ENCODE data around the gene PXN.
"Not testable (repeated sequence)": the region's sequence is repeated elsewhere in the genome, so short reads cannot be mapped to it uniquely, and the experiment has no call there.

Gene PXN

DNA sequence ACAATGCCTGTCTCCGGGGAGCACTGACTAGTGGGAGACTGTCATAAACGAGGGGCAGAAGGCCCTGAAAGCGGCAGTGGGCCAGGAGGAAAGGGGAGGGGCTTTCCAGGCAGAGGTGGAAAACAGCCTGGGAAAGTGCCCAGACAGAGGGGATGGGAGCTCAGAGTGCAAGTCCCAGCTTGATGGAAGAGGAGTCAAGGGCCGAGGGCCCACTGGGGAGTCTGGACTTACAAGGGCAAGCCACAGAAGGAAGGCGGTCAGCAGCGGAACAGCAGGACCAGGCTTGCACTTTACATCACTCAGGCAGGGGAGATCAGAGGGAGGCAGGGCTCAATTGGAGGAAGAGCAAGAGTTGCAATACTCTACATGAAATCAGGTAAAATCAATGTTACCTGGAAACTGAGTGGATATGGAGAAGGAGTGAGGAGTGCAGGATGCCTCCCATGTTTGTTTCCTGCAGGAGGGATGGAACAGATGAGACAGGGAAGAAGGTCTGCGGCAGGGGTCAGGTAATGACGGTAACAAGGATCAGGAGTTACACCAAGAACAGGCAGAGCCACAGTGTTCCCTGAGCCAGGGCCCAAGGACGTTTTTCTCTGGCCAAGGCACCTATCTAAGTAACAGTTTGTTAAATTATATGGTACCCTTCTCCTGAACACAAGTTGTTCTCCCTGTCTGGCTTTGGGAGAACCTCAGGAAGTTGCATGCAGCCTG, 23.8 kb downstream of the PXN start:
- no peak for DNase-seq (ENCODE audit: low read depth)

GRCh38 chr12:120240495-120240833, 25.1 kb downstream of the PXN start:
- DNase-seq (ENCODE audit: low read depth): no peak

DNA sequence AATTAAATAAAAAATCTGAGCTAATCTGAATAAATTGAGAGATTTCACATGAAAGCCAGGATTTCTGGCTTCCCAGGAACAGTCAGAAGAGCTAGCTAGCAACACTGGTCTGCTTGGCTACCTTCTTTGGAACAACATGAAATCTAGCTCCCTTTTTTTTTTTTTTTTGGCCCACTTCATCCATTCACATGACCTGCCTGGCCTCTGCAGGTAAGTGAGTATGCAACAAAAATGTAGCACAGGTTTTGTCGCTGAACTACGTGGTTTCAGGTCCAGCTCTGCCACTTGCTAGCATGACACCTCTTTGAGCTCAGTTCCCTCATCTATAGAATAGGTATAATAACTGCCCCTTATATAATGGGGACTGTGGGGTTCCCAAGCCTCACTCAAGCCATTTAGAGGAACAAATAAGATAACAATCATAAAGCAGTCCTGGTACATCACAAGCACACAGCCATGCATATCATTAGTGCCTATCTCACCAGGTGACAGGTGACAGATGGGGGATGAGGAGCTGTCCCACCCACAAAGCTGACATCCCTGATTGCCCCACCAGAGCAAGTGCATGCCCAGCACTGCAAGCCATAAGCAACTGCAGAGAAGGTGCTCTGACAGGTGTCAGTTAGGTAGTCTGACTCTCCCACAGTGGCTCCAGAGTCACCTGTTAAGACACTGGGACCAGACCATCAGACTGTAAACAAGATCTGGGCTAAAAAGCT, 25.6 kb downstream of the PXN start:
- no peak for DNase-seq (ENCODE audit: low read depth)

DNA sequence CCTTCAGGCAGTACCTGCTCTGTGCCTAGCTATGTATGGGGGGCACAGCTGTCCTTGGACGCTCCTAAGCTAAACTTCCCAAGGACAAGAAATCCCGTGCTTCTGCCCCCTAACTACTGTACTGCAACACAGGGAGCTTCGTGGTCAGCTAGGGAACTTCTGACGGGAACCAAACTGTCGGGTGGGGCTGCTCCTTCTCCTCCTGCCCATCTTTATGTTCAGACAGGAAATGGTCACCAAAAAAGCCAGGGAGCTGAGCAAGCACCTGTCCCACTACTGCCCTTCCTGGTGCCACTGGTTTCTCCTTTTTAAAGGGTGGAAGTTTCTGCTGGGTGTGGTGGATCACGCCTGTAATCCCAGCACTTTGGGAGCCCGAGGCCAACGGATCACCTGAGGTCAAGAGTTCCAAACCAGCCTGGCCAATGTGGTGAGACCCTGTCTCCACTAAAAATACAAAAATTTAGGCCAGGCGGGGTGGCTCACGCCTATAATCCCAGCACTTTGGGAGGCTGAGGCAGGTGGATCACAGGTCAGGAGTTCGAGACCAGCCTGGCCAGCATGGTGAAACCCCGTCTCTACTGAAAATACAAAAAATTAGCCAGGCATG, 26.6 kb downstream of the PXN start:
- DNase-seq (ENCODE audit: low read depth): no peak

GRCh38 chr12:120238217-120238616, 27.3 kb downstream of the PXN start:
- DNase-seq (ENCODE audit: low read depth): no peak

GRCh38 chr12:120237360-120238171, 28.0 kb downstream of the PXN start:
- DNase-seq (ENCODE audit: low read depth): no peak

GRCh38 chr12:120236809-120237208, 28.7 kb downstream of the PXN start:
- DNase-seq (ENCODE audit: low read depth): not testable (repeated sequence)

- no peak for DNase-seq (ENCODE audit: low read depth)
Observed at GRCh38 chr12:120235369-120236323, 29.9 kb downstream of the PXN start.

DNA sequence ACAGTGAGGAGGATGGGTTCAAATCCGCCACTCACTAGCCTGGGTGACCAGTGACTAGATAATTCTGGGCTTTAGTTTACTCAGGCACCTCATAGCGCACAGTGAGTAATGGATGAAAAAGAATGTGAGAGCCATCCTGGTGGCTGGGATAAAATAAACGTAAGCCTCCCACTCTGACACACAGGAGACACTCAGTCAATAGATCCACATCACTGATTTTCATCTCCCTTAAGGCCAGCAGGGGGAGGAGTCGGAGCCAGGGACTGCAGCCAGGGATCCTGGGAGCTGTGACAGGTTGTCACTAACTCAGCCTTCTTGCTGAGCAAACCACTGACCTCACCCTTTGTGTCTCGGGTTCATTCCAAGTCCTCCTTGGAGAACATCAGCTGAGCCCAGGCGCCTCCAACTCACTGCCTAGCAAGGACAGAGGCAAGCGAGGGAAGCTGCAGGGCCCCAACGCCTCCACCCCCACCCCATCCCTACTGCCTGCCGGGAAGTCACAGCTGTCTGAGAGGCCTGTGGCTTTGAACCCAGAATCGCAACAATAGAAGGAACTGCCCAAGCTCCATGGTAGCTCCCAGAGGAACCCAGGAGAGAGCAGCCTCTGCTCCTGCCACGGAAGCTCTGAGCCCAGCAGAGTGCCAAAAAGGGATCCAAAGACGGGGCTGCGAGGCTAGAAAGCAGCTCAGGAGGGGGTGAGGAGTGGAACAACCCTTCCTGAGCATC, 30.7 kb downstream of the PXN start:
- DNase-seq (ENCODE audit: low read depth): no peak

DNA sequence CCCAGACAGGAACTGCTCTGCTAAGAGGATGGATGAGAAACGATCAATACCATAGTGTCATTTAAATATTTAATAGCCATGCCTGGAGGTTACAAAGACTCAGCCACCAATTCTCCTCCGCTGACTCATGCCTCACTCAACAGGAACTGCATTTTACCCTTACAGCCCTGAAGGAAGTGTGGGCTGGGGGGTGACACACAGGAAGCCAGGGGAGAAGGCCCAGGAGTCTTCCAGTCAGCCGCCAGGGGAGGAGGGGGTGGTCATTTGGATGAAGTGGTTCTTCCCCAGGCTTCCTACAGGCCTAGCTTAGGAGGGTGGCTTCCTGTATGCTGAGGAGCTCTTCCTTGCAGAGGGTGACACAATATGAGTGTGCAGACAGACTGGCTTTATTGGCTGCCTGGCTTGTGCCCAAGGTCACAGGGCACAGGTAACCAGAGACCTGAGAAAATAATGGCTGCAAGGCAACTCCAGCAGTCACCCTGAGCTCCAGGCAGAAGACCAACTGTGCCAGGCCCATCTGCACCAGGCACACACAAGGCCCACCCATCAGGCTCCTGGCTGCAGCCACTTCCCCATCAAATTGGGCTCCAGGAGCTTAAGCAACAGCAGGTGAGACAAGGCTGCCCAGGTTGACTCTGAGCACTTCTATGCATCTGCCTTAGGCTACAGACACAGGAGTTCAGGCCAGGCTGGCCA, 34.1 kb downstream of the PXN start:
- DNase-seq (ENCODE audit: low read depth): peak; percentile 46

DNA sequence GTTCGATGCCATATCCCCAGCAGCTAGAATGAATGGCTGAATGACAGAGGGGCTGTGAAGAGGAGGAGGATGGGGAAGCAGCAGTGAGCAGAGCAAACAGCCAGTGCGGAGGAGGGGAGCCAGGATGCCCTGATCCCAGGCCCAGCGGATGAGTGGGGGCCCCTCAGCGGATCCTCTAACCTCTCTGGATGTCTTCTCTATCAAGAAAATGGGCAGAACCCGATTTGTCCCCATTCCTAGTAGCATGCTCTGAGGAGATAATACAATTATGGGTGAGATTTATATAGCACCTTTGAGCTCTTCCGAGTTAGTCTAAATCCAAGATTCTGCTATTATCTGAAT, 34.6 kb downstream of the PXN start:
- DNase-seq (ENCODE audit: low read depth): no peak

DNA sequence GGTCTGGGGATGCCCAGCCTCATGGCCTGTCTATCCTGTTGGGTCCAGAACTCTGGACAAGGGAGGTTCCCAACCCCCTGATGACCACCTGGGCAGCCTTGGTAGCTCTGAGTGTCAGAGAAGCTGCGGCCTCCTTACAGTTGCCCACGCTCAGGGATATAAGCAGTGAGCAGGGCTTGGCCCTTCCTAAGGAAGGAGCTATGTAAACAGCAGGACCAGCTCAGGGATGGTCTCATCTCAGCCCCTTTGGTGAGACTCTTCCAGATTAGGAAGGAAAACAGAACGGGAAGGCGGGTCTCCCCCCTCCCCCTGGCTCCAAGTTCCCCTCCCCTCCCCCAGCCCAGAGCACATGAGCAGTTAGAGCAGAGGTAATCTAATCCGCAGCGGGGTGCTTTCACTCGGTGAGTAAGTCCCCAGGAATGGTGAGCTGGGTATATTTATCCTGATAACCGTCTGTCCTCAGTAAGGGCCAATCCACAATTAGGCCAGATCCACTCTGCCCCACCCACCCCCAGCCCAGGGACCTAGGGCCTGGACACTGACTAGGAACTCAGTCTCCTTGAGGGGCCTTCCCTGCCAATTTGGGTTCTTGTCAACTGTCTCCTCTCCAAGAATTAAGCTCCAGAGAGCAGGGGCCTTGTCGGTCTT, 35.1 kb downstream of the PXN start:
- no peak for DNase-seq (ENCODE audit: low read depth)

DNA sequence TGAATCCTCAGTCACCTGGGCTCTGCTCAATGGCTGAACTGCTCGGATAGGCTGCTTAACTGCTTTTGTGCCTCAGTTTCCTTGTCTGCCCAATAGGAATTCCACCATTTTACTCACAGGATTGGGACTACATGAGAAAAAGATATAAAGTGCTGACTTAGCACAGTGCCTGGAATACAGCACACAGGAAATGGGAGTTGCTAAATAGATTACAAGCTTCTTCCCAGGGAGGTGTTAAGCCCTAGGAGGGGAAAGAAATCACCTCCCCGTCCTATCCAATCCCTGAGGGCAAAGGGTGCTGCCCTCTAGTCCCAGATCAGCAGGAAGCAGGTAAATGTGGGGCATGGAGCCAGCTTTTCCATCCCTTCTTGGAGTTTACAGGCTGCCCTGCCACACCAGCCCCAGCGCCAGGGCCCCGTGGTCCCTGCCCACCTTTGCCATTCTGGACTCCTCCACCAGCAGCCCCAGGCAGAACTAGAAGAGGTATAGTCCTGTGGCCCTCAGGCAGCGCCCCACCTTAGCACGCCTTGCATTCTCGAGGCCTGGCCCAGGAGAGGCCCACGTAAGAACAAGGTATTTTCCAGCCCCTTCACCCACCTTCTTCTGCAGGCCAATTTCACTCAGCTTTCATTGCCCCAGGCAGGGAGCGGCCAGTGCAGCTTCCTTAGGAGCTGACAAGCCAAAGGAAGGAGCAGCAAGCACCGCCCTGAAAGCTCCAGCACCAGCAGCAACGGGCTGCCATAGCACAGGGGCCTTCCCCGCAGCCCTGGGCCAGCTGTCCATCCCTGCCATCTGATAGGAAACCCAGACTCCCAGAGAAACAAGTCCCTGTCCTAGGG, 35.8 kb downstream of the PXN start:
- DNase-seq (ENCODE audit: low read depth): no peak

DNA sequence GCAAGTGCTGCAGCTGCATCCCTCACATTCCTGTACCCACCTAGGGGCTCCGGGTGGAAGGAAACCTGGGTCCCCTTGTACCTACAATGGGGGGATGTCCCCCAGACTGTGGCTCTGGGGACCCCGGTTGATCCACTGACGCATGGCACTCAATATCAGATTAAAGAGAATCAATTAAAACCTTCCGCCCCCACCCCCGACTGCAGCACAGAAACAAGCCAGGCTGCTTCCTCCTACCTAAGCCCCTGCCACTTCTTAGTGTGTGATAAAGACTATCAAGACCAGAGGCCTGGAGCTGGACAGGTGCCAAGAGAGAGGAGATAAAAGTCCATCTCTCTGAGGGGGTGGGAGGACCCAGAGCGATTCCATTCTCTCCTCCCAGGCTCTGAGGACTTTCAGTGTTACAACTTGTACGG, 36.5 kb downstream of the PXN start:
- DNase-seq (ENCODE audit: low read depth): no peak

- DNase-seq (ENCODE audit: low read depth): peak; percentile 82
Observed at GRCh38 chr12:120228291-120229070, 37.0 kb downstream of the PXN start.

- DNase-seq (ENCODE audit: low read depth): no peak
Observed at GRCh38 chr12:120228041-120228290, 37.6 kb downstream of the PXN start.

DNA sequence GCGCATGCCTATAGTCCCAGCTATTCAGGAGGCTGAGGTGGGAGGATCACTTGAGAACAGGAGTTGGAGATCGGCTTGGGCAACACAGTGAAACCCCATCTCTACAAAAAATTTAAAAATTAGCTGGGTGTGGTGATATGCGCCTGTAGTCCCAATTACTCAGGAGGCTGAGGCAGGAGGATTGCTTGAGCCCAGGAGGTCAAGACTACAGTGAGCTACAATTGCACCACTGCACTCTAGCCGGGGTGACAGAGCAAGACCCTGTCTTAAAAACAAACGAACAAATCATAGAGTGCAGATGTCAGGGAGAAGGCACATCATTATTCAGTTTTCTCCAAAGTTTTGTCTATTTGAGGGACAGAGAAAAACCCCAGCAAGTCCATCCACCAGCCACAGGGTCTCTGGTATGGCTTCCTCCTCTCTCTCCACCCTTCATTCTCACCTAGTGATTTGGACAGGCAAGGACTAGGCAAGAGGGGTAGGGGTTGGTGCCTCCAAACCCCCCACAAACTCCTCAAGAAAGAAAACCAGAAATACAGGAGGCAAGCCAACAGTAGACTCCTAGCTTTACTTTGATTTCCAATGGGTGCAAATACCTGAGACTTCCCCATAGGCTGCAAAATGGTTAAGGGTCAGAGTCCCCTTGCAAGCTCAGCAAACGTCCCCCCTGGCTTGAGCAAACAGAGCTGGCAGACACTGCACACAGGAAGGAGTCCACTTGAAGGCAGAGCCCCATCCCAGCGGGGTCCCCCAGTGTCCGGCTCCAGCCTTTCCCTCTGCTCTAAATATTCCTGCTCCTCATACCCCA, 38.1 kb downstream of the PXN start:
- DNase-seq (ENCODE audit: low read depth): no peak

All from stimulated activated CD8-positive, alpha-beta memory T cell treated with anti-CD3 and anti-CD28 coated beads, Interleukin-15, amount 100 ng/mL, for 1 hour (primary cell).